Measurements from ENCODE around the gene IDUA.
"Not testable (repeated sequence)": the region's sequence is repeated elsewhere in the genome, so short reads cannot be mapped to it uniquely, and the experiment has no call there.

The IDUA gene

DNA sequence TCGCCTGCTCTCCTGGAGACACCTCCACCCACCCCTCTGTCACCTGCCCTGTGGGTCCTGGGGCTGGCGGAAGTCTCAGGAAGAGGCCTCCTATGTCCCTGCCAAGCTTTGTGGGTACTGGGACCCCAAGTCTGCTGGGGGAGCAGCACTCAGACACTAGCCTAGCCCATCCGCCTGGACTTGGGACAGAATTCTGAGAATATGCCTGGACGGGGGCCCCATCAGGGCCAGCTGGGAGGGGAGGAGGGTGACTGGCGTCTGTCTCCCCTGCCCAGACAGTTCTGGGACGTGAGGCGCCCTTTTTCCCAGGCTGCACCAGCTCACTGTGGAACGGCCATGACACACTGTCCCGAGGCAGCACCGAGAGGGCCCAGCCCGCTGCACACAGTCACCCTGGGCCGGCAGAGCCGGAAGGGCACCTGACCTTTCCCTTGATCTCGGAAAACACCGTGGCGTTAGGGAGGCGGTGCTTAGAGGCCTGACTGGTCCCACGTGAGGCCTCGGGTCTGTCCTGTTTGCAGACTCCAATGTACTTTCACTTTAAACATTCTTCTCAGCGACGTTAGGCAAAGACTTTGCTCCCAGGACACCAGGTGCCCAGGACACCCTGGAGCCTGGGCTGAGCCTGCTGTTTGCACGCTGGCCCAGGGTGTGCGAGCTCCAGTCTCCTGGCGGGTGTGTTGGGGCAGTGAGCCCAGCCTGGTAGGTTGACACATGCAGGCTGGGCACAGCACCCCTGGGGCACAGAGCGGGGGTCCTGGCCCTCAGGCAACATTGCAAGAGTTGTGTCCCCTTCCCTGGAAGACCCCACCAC, 5.7 kb downstream of the IDUA start:
- Histone ChIP-seq H3K4me1 (no peaks in the 10 kb centered on the region; the same call in 1 of the 2 replicates), H3K27me3 (ENCODE audit: low read depth) (peaks cover 19% of the 10 kb centered on the region), H3K9me3 (no peaks in the 10 kb centered on the region), H3K36me3 (replicated peaks) (no peaks in the 10 kb centered on the region), H3K4me3 (no peak overlapping the region)
- no peak for DNase-seq (ENCODE audit: low spot score in 2 of 2)
- in situ Hi-C loops (cut with MboI; ENCODE audit: low sequenced_read_pairs) = no loop called here

DNA sequence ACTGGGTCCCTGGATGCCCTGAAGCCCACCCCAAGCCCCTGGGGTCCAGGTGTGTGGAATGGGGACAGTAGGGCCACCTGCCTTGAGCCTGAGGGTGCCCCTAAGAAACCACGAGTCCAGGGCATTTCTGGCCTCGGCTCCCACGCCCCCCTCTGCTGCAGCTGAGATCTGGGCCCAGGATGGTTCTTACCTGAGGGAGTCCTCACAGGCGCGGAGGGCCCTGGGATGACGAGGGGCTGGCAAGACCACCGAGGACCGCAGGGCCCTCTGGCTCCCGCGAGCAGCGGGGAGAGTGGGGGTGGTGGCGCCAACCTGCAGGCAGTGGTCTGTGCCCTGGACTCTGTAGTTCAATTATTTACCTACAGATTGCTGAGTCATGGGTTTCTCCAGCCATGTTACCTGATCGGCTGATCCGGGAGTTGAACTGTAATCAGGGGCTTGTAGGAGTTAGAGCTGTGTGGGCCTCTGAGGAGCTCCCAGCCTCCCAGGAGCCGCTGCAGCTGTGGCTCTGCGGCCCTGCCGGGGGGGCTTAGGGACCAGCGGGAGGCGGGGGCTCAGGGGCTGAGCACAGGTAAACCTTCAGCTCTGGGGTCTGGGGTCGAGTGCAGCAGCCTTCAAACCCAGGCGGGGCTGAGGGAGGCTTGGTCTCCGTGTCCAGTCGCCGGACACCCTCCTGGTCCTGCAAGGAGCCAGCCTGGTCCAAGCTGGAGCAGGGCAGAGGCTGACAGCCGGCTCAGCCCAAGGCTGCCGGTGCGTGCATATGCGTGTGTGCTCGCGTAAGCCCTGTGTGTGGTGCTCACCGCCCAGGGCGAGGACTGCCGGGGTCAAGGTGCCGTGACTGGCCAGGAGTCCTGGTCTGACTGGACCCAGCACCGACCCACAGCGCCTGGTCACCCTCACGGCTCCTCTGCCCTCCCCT, 6.5 kb downstream of the IDUA start, which contains the start of gene SLC26A1:
Gene SLC26A1, minus strand, starts transcription at position 294 of the 919 bp plus-strand sequence. CDS start 1,701 bp downstream, outside the sequence.
- Histone ChIP-seq H3K4me3 (no peak within 1 kb of the TSS), H3K9me3 (no peaks in the 10 kb centered on the region), H3K27me3 (ENCODE audit: low read depth) (peaks cover 28% of the 10 kb centered on the region), H3K4me1 (no peaks in the 10 kb centered on the region), H3K36me3 (replicated peaks) (no peaks in the 10 kb centered on the region)
- in situ Hi-C loops (cut with MboI; ENCODE audit: low sequenced_read_pairs) = no loop called here
- DNase-seq (ENCODE audit: low spot score in 2 of 2) = no peak

DNA sequence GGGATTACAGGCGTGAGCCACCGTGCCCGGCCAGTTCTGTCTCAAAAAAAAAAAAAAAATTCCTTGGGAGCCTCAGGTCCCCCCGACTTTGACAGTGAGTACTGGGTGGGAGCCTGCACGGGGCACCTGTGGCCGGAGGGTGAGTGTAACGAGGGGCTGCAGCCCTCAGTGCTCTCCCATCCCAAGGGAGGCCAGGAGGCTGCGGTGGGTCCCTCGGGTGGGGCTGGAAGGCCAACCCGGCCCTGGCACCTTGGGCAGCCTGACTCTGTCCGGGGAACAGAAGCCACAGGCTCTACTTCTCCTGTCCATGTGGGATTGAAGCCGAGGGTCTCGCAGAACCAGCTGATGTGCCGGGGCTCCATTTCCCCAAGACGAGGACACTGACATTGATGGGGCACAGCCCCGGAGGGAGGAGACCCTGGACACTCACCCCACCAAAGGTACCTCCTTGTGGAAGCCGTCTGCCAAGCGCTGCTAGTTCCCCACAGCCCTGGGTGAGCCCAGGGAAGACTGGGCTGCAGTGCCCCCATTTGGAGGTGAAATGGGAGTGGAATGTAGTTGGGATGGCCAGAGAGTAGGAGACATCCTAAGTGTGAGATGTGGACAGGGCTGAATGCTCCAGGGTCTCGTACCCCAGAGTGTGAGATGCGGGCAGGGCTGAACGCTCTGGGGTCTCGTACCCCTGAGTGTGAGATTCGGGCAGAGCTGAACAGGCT, 8.6 kb downstream of the IDUA start:
- no peaks in the 10 kb centered on the region for H3K9me3 ChIP-seq
- H3K4me1 ChIP-seq = no peaks in the 10 kb centered on the region
- in situ Hi-C loops (cut with MboI; ENCODE audit: low sequenced_read_pairs) = no loop called here
- DNase-seq (ENCODE audit: low spot score in 2 of 2) = no peak
- H3K36me3 ChIP-seq (replicated peaks) = no peaks in the 10 kb centered on the region
- no peak overlapping the region for H3K4me3 ChIP-seq
- H3K27me3 ChIP-seq (ENCODE audit: low read depth) = peaks cover 32% of the 10 kb centered on the region

DNA sequence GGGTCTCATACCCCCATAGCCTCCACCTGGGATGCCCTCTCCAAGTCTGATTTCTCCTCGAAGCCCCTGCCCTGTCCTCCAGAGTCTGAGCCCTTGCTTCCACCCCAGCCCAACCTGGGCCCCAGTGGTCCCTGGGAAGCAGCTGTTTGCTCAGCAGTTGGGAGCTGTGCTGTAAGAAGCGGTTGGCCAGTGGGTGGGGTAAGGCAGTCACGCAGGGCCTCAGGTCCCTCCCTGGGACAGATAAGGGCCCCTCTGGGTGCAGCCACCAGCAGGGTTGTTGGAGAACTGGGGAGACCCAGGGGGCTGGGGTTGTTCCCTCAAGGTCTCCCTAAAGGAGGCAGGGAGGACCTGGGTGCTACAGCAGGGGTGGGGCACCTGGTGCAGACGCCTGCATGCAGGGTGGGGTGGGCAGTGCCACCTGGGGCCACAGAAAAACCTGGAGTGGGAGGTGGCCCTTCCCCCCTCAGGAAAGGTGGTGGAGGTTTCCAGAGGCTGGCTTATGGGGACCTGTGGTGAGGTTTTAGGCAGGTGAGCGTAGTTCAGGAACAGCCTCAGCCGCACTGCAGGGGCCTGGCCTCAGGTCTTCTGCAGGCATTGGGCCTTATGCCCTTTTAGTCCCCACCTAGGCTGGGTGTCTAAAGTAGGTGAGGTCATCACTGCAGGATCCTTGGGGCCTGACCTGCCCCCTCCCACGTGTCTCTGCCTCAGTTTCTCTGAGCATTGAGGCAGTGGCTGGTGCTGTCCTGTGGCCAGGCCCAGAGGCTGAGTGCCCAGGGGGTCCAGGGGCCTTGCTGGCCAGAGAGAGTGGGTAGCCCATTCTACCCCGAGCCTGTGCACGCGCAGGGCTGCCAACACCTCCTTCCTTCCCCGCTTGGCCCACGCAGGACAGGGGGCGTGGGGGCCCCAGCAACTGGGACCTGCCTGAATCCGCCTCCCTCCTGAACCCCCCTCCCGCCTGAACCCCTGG, 9.5 kb downstream of the IDUA start:
- H3K27me3 ChIP-seq (ENCODE audit: low read depth) = peaks cover 32% of the 10 kb centered on the region

DNA sequence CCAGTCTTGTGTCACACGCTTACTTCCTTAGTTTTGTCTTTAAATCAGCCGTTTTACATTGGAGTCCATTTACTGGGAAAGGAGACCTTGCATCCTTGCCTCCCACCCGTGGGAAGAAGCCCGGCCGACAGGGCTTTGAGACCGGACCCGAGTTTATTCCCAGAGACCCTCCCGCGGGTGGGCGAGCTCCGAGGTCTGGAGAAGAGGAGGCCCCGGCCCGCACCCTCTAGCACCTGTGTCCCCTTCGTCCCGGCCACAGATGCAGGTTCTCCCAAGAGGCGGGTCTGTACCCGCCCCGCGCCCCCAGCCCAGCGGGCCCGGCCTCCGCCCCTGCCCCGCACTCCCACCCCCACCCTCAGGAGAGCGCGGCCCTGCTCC, 10.1 kb downstream of the IDUA start:
- no peak for DNase-seq (ENCODE audit: low spot score in 2 of 2)
- in situ Hi-C loops (cut with MboI; ENCODE audit: low sequenced_read_pairs) = no loop called here
- no peak overlapping the region for H3K4me3 ChIP-seq
- no peaks in the 10 kb centered on the region for H3K4me1 ChIP-seq
- no peaks in the 10 kb centered on the region for H3K36me3 ChIP-seq (replicated peaks)
- H3K27me3 ChIP-seq (ENCODE audit: low read depth) = peaks cover 34% of the 10 kb centered on the region
- no peaks in the 10 kb centered on the region for H3K9me3 ChIP-seq

More for the DNA sequence above, 9.5 kb downstream of the IDUA start:
- in situ Hi-C loops (cut with MboI; ENCODE audit: low sequenced_read_pairs) = no loop called here
- Histone ChIP-seq H3K36me3 (replicated peaks) (no peaks in the 10 kb centered on the region), H3K4me1 (no peaks in the 10 kb centered on the region), H3K4me3 (no peak overlapping the region), H3K9me3 (no peaks in the 10 kb centered on the region)
- DNase-seq (ENCODE audit: low spot score in 2 of 2) = no peak

DNA sequence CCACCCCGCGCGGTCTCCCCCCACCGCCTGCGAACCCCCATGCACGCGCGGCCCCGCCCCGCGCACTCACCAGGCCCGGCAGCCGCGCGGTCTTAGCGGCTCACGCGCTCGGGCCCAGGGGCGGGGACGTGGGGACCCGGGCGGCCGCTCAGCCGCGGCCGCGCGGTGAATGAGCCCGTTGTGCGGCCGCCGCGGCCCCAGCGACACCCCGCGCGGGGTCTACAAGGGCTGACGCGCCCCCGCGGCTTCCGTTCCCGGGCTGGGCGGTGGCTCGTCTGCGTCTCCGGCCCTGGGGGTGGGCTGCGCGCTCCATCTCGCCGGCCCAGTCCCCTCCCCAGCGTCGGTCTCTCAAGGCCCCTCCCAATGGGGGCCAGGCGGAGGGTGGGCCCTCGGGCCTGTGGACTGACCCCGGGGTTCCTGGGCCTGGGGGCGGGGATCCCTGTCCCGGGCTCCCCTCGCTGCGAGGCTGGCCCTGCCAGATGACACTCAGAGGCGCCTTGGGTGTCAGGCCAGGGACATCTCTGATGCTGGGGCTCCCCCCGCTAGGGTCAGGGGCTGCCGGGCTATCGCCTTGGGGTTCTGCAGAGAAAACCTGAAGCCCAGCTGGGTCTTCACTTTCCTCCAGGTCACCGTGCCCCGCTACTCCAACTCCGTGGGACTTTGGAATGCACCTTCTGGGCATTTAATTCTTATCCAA, 10.7 kb downstream of the IDUA start:
- no peaks in the 10 kb centered on the region for H3K4me1 ChIP-seq
- in situ Hi-C loops (cut with MboI; ENCODE audit: low sequenced_read_pairs) = no loop called here
- no peak for DNase-seq (ENCODE audit: low spot score in 2 of 2)

DNA sequence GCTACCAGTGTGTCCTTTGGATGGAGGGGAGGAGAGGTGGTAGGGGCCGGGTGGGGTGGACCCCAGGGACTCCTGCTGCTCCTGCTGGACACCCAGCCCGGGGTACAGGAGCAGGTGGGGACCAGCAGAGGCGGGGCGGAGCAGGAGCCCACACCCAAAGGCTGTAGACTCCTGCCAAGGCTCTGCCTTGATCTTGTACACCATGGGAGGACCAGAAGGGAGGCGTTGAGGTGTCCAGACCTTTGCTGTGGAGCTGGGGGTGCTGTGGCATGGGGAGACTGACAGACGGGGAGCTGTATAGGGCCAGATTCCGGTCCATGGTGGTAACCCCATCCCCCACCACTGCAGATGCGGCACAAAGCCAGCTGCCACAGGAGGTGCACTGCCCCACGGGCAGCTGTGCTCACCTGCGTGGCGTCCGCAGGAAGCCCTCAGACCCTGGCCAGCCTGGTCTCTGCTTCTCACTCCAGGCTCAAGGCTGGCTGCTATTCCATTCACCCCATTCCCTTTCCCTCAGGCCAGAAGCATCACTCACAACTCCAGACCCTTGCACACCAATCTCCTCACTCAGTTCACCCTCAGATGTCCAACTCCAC, 11.3 kb downstream of the IDUA start:
- no peaks in the 10 kb centered on the region for H3K36me3 ChIP-seq (replicated peaks)
- no peaks in the 10 kb centered on the region for H3K4me1 ChIP-seq
- in situ Hi-C loops (cut with MboI; ENCODE audit: low sequenced_read_pairs) = no loop called here
- peaks cover 40% of the 10 kb centered on the region for H3K27me3 ChIP-seq (ENCODE audit: low read depth)
- H3K9me3 ChIP-seq = no peaks in the 10 kb centered on the region
- no peak for DNase-seq (ENCODE audit: low spot score in 2 of 2)
- H3K4me3 ChIP-seq = no peak overlapping the region

More for the DNA sequence above, 10.7 kb downstream of the IDUA start:
- H3K9me3 ChIP-seq = no peaks in the 10 kb centered on the region
- no peaks in the 10 kb centered on the region for H3K36me3 ChIP-seq (replicated peaks)
- H3K4me3 ChIP-seq = no peak overlapping the region
- peaks cover 39% of the 10 kb centered on the region for H3K27me3 ChIP-seq (ENCODE audit: low read depth)

DNA sequence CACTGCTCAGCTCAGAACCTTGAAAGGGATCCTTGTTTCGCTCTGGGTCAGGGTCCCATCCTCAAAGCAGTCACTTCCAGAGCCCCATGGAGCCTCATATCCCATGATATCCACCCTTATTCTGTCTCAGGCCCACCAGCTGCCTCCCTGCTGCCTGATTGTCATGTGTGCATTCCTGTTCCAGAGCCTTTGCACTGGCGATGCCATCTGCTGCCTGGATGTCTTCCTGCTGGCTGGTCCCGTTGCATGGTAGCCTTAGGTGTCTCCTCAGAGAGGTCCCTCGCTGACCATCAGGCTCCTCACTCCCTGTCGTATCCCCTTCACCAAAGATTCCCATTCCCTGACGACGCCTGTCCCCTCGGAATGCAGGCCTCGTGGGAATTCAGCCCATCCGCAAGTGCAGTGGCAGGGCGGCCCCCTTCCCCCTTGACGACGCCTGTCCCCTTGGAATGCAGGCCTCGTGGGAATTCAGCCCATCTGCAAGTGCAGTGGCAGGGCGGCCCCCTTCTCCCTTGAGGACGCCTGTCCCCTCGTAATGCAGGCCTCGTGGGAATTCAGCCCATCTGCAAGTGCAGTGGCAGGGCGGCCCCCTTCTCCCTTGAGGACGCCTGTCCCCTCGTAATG, 12.5 kb downstream of the IDUA start:
- H3K4me3 ChIP-seq; H3K4me1 ChIP-seq; in situ Hi-C loops (cut with MboI; ENCODE audit: low sequenced_read_pairs); H3K9me3 ChIP-seq; DNase-seq (ENCODE audit: low spot score in 2 of 2); H3K36me3 ChIP-seq (replicated peaks): not testable (repeated sequence)
- H3K27me3 ChIP-seq (ENCODE audit: low read depth) = peaks cover 40% of the 10 kb centered on the region

DNA sequence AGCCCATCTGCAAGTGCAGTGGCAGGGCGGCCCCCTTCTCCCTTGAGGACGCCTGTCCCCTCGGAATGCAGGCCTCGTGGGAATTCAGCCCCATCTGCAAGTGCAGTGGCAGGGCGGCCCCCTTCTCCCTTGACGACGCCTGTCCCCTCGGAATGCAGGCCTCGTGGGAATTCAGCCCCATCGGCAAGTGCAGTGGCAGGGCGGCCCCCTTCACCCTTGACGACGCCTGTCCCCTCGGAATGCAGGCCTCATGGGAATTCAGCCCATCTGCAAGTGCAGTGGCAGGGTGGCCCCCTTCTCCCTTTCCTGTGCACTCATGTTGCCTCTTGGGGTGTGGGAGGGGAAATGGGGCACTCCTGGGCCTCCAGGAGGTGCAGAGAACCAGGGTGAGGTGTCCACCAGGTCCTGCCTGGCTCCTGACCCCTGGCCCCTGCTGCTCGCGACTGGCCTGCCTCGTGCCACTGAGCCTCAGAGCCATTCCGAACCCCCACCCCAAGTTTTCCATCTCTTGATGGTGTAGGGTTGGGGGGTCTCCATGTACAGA, 13.1 kb downstream of the IDUA start:
- Histone ChIP-seq H3K4me1 (no peaks in the 10 kb centered on the region), H3K27me3 (ENCODE audit: low read depth) (peaks cover 40% of the 10 kb centered on the region), H3K36me3 (replicated peaks) (no peaks in the 10 kb centered on the region), H3K9me3 (no peaks in the 10 kb centered on the region), H3K4me3 (no peak overlapping the region)
- DNase-seq (ENCODE audit: low spot score in 2 of 2) = no peak
- in situ Hi-C loops (cut with MboI; ENCODE audit: low sequenced_read_pairs) = no loop called here

DNA sequence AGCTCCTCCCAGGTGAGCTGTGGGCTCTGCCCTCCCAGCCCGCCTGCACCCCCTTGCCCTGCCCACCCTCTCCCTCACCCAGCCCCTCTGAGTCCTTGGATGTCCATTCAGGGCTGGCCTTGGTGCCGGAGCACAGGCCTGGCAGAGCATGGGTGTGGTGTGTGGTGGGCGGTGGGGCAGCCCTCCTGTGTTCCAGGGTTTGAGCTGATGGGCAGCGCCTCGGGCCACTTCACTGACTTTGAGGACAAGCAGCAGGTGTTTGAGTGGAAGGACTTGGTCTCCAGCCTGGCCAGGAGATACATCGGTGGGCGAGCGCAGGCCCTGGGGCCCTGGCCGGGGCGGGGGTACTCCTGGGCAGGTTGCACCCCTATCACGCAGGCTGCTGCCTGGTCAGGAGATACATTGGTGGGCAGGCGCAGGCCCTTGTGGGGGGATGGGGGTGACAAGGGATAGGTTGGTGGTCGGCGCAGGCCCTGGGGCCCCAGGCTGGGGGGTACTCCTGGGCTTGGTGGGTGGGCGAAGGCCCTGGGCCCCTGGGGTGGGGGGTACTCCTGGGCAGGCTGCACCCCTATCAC, 13.9 kb downstream of the IDUA start:
- no peak for DNase-seq (ENCODE audit: low spot score in 2 of 2)
- no peaks in the 10 kb centered on the region for H3K9me3 ChIP-seq
- H3K27me3 ChIP-seq (ENCODE audit: low read depth) = peaks cover 35% of the 10 kb centered on the region
- H3K4me1 ChIP-seq = no peaks in the 10 kb centered on the region
- in situ Hi-C loops (cut with MboI; ENCODE audit: low sequenced_read_pairs) = no loop called here
- no peaks in the 10 kb centered on the region for H3K36me3 ChIP-seq (replicated peaks)
- no peak overlapping the region for H3K4me3 ChIP-seq

DNA sequence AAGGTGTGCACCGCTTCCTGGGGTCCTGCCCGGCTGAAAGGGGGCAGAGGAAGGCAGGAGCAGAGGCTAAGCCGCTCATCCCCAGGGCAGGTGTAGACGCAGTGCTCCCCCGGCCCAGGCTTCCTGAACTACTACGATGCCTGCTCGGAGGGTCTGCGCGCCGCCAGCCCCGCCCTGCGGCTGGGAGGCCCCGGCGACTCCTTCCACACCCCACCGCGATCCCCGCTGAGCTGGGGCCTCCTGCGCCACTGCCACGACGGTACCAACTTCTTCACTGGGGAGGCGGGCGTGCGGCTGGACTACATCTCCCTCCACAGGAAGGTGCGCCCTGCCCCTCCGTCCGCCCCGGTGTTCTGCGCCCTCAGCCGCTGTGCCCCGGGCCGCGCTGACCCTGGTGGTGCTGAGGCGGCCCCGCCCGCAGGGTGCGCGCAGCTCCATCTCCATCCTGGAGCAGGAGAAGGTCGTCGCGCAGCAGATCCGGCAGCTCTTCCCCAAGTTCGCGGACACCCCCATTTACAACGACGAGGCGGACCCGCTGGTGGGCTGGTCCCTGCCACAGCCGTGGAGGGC, 14.8 kb downstream of the IDUA start:
- no peaks in the 10 kb centered on the region for H3K4me1 ChIP-seq
- H3K9me3 ChIP-seq = no peaks in the 10 kb centered on the region
- H3K36me3 ChIP-seq (replicated peaks) = no peaks in the 10 kb centered on the region
- peaks cover 32% of the 10 kb centered on the region for H3K27me3 ChIP-seq (ENCODE audit: low read depth)
- DNase-seq (ENCODE audit: low spot score in 2 of 2) = no peak
- in situ Hi-C loops (cut with MboI; ENCODE audit: low sequenced_read_pairs) = no loop called here
- H3K4me3 ChIP-seq = no peak overlapping the region

Data from HAP-1 (cell line).